ENCODE measurements around the gene NOXO1. TPM values are rescaled to one million over a fixed set of nuclear protein-coding genes. Genes with fewer than 3 reads are reported as not detected.

Gene NOXO1
- total and polyA plus RNA-seq, 2 experiments from 2014 or later = 2.3 to 6.0 TPM

DNA sequence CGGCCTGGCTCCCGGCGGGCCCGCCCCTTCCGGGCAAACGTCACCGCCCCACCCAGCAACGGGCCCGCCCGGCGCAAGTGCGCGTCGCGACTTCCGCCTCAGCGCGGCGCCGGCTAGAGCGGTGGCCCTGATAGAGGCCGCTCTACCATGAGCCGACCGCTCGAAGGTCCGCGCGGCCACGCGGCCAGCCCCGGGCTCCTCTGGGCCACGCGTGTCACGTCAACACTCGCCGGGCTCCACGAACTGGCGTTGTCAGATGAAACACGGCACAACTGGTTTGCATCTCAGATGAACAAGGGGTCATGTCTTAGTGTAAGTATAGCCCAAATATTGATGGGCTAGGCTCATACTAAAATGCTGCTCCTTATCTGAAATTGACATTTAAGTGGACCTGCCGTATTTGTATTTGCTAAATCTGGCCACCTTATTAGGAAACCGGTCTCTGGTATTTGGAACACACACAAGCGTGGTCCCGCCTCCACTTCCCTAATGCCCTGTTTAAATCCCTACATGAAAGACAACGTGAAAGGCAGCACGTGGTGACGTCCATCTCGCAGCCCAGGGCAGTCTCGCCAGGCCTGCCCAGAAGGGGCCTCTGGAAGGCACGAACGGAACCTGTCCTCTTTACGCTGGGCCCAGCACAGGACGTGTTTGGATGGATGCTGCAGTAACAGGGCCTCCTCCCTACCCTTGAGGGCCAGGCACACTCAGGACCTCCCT is 28.7 kb upstream of the NOXO1 start, which contains the start of gene ZNF598:
Gene ZNF598, minus strand, starts transcription at position 31 of the 720 bp plus-strand sequence.
- 4% methylated on average over 41 of the region's 52 CpGs for WGBS (ENCODE audit: low lambda C conversion rate, missing lambda C conversion rate)
- no peaks in the 10 kb centered on the region for H3K36me3 ChIP-seq (replicated peaks; ENCODE audit: insufficient read depth, low read depth)
- H2AFZ ChIP-seq = peak within 1 kb of the TSS; percentile 62
- TF ChIP-seq, protein P1, sequence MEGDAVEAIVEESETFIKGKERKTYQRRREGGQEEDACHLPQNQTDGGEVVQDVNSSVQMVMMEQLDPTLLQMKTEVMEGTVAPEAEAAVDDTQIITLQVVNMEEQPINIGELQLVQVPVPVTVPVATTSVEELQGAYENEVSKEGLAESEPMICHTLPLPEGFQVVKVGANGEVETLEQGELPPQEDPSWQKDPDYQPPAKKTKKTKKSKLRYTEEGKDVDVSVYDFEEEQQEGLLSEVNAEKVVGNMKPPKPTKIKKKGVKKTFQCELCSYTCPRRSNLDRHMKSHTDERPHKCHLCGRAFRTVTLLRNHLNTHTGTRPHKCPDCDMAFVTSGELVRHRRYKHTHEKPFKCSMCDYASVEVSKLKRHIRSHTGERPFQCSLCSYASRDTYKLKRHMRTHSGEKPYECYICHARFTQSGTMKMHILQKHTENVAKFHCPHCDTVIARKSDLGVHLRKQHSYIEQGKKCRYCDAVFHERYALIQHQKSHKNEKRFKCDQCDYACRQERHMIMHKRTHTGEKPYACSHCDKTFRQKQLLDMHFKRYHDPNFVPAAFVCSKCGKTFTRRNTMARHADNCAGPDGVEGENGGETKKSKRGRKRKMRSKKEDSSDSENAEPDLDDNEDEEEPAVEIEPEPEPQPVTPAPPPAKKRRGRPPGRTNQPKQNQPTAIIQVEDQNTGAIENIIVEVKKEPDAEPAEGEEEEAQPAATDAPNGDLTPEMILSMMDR (IDR thresholded peaks at IDR 0.05; ENCODE audit: poor library complexity) = no peak
- no peak for TF ChIP-seq EZH2 (IDR thresholded peaks at IDR 0.05; ENCODE audit: borderline replicate concordance)
- peak within 1 kb of the TSS; percentile 93 for H3K4me3 ChIP-seq
- H3K27me3 ChIP-seq = no peaks in the 10 kb centered on the region
- peaks cover 43% of the 10 kb centered on the region for H4K20me1 ChIP-seq (ENCODE audit: insufficient read depth, poor library complexity, severe bottlenecking)
- H3K79me2 ChIP-seq = peaks cover 50% of the 10 kb centered on the region
- H3K9me3 ChIP-seq (ENCODE audit: low read depth) = no peaks in the 10 kb centered on the region
- no peaks in the 10 kb centered on the region for H3K9me2 ChIP-seq (replicated peaks; ENCODE audit: insufficient read depth)
- H3K4me2 ChIP-seq = peak within 1 kb of the TSS; percentile 86
- peak; percentile 96 for DNase-seq (ENCODE audit: low spot score)
- peak within 1 kb of the TSS; percentile 99 for H3K27ac ChIP-seq
- H3K4me1 ChIP-seq (ENCODE audit: insufficient read depth) = peaks cover 28% of the 10 kb centered on the region

DNA sequence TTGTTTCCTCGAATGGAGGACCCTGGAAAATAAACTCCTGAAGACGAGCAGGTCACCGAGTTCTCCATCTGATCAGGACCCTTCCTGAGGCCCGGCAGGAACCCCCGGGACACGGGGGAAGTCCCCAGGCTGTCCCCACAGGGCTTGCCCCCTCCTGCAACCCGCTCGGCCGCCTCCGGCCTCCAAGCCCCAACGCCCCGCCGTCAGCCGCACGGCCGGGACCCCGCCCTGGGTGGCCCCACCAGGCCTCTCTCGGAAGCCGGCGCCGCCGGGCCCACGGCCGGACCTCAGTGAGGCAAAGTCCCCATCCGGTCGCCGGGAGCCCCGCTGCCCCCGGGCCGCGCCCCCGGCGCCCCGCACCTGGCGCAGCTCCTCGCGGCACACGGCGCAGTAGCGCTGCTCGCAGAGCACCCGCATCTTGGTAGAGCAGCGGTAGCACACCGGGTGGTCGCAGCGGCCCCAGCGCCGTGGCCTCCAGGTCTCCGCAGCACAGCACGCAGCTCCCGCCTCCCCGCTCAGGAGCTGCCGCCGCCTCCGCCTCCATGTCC is 28.0 kb upstream of the NOXO1 start:
- Histone ChIP-seq H2AFZ (peak overlapping the region; percentile 49), H3K27ac (peak overlapping the region; percentile 99), H3K9me2 (replicated peaks; ENCODE audit: insufficient read depth) (no peaks in the 10 kb centered on the region), H3K4me2 (peak overlapping the region; percentile 86), H3K36me3 (replicated peaks; ENCODE audit: insufficient read depth, low read depth) (no peaks in the 10 kb centered on the region), H3K9me3 (ENCODE audit: low read depth) (no peaks in the 10 kb centered on the region), H3K79me2 (peaks cover 57% of the 10 kb centered on the region), H4K20me1 (ENCODE audit: insufficient read depth, poor library complexity, severe bottlenecking) (peaks cover 48% of the 10 kb centered on the region), H3K27me3 (no peaks in the 10 kb centered on the region), H3K4me1 (ENCODE audit: insufficient read depth) (peaks cover 27% of the 10 kb centered on the region), H3K4me3 (peak overlapping the region; percentile 93)
- TF ChIP-seq, protein P1 (IDR thresholded peaks at IDR 0.05; ENCODE audit: poor library complexity) = no peak
- TF ChIP-seq EZH2 (IDR thresholded peaks at IDR 0.05; ENCODE audit: borderline replicate concordance) (no peak), EZH2phosphoT487 (IDR thresholded peaks at IDR 0.05; ENCODE audit: low read depth, severe bottlenecking, unreplicated experiment) (no peak)
- WGBS (ENCODE audit: low lambda C conversion rate, missing lambda C conversion rate) = 1% methylated on average over 34 of the region's 55 CpGs
- DNase-seq (ENCODE audit: low spot score) = peak; percentile 53

DNA sequence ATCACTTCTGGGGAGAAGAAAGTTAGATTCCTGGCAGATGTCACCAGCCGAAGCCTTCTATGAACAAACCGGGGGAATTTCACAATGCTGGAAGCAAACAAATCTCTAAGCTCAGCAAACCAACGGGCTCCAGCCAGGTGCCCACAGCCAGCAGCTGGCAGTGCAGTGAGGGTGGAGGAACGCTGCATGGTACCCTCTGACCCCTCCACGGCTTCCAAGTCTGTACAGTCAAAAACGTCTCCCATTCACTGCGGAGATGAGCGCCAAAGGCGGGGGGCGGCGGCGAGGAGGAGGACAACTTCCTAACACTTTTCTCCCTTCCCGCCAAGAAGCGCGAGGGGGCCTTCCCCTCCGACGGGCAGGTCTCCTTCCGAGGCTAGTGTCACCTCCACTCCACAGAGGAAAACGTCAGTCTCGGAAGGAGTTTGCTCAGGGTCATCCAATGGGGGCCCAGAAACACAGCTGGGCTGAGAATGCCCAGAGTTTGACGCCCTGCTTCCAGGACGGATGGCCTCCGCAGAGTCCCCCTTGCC is 27.4 kb upstream of the NOXO1 start:
- H3K9me2 ChIP-seq (replicated peaks; ENCODE audit: insufficient read depth) = no peaks in the 10 kb centered on the region
- peak overlapping the region; percentile 99 for H3K27ac ChIP-seq
- peaks cover 60% of the 10 kb centered on the region for H3K79me2 ChIP-seq
- TF ChIP-seq EZH2 (IDR thresholded peaks at IDR 0.05; ENCODE audit: borderline replicate concordance) (no peak), EZH2phosphoT487 (IDR thresholded peaks at IDR 0.05; ENCODE audit: low read depth, severe bottlenecking, unreplicated experiment) (no peak)
- TF ChIP-seq, protein P1 (IDR thresholded peaks at IDR 0.05; ENCODE audit: poor library complexity) = no peak
- WGBS (ENCODE audit: low lambda C conversion rate, missing lambda C conversion rate) = 8% methylated on average over 21 of the region's 23 CpGs
- DNase-seq (ENCODE audit: low spot score) = no peak
- H3K4me1 ChIP-seq (ENCODE audit: insufficient read depth) = peaks cover 30% of the 10 kb centered on the region
- peaks cover 51% of the 10 kb centered on the region for H4K20me1 ChIP-seq (ENCODE audit: insufficient read depth, poor library complexity, severe bottlenecking)
- peak overlapping the region; percentile 93 for H3K4me3 ChIP-seq
- no peak overlapping the region for H2AFZ ChIP-seq
- no peaks in the 10 kb centered on the region for H3K36me3 ChIP-seq (replicated peaks; ENCODE audit: insufficient read depth, low read depth)
- no peaks in the 10 kb centered on the region for H3K9me3 ChIP-seq (ENCODE audit: low read depth)
- peak overlapping the region; percentile 86 for H3K4me2 ChIP-seq
- no peaks in the 10 kb centered on the region for H3K27me3 ChIP-seq
